Lower lobe of right lung (tissue), 2 donors: ENCODE data around the gene ADIRF. TPM values are rescaled to one million over a fixed set of nuclear protein-coding genes. Genes with fewer than 3 reads are reported as not detected.

Source experiments
- ATAC-seq, 2 donors: fragments of 200-7000 bp; cut with Tn5 transposase; one replicate each; pipeline ENCODE4 v1.9.1; 2020 to 2022; ENCODE audit warnings: mild to moderate bottlenecking in 2 of 2, moderate library complexity in 2 of 2
- DNase-seq: peaks from one replicate; pipeline ENCODE4 v3.0.0-alpha.2; 2020
- H3K27ac ChIP-seq: fragments of 200-600 bp; one replicate; pipeline ENCODE4 v1.8.0; 2022
- H3K27me3 ChIP-seq: fragments of 200-600 bp; one replicate; pipeline ENCODE4 v1.8.0; 2022; ENCODE audit warnings: low read depth
- H3K36me3 ChIP-seq: fragments of 200-600 bp; one replicate; pipeline ENCODE4 v1.8.0; 2022; ENCODE audit warnings: mild to moderate bottlenecking
- H3K4me1 ChIP-seq: fragments of 200-600 bp; one replicate; pipeline ENCODE4 v1.8.0; 2022
- H3K4me3 ChIP-seq: fragments of 200-600 bp; one replicate; pipeline ENCODE4 v1.8.0; 2022; ENCODE audit warnings: mild to moderate bottlenecking
- H3K9me3 ChIP-seq: fragments of 200-600 bp; one replicate; pipeline ENCODE4 v1.8.0; 2022
- CTCF ChIP-seq: fragments of 200-600 bp; IDR thresholded peaks from one replicate; pipeline ENCODE4 v1.8.0; 2022; ENCODE audit warnings: antibody characterized with exemption, mild to moderate bottlenecking
- intact Hi-C: fragments of 100-400 bp; cut with DNase I; formaldehyde crosslinking; loops from one replicate; pipeline ENCODE4 v1.11.0; 2022
- total RNA-seq: library from RNA; stranded (reverse); fragmentation: NEBNext Ultra II Directional; extraction: Animal tissue kit (Norgen Biotek cat#: 25700); gene quantifications from one replicate; pipeline ENCODE4 v1.2.1, GENCODE V29; 2021
- donor health status: DM: no; HTN: yes; CAD: no; lungs with severe emphysema.

ADIRF gene
- total RNA-seq, 1 donor from 2014 or later = 158 TPM

DNA sequence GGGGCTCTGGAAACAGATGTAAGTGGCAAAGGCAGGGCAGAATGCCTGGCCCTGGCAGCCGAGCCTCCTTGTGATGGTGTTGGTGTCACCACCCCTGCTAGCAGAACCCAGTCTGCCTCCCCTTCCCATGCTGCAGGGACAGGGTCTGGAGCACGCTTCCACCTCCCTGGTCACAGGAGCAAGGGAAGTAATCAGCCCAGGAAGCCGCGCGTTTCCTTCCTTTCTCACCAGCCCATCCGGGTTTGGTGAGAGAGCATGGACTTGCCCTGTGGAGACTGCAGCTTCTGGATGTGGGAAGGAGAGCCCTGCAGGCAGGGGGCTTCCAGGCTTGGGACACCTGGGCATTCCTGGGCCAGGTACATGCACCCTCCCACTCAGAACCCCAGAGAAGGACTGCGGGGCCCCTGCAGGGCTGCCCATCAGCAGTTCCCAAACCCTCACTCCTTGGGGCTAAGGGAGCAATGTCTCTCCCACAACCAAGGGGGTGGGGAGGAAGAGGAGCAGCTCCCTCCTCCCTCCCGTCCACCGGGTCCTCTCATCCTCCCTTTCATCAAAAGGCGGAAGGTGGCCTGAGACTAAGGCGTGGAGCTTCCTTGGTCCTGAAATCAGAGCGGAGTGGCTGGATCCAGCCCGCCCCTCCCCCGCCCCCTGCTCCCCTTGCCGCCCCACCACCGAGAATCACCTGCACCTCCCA is 12.6 kb upstream of the ADIRF start:
- DNase-seq = peak; percentile 52
- H3K36me3 ChIP-seq = no peaks in the 10 kb centered on the region
- intact Hi-C loops = no loop called here
- peaks cover 57% of the 10 kb centered on the region for H3K4me1 ChIP-seq
- peak overlapping the region; percentile 54 for H3K4me3 ChIP-seq
- H3K9me3 ChIP-seq = no peaks in the 10 kb centered on the region
- peak overlapping the region; percentile 81 for H3K27ac ChIP-seq
- no peak for ATAC-seq
- no peaks in the 10 kb centered on the region for H3K27me3 ChIP-seq
- no peak for TF ChIP-seq CTCF

GRCh38 chr10:86956195-86956847 is 12.0 kb upstream of the ADIRF start:
- Histone ChIP-seq H3K4me1 (peaks cover 59% of the 10 kb centered on the region), H3K27me3 (no peaks in the 10 kb centered on the region)

GRCh38 chr10:86956848-86957448 is 11.3 kb upstream of the ADIRF start:
- Histone ChIP-seq H3K9me3 (no peaks in the 10 kb centered on the region), H3K4me1 (peaks cover 59% of the 10 kb centered on the region), H3K4me3 (peak overlapping the region; percentile 54), H3K36me3 (no peaks in the 10 kb centered on the region), H3K27ac (peak overlapping the region; percentile 81), H3K27me3 (no peaks in the 10 kb centered on the region)
- DNase-seq (peak; percentile 16), ATAC-seq (no peak)
- intact Hi-C loops = no loop called here
- TF ChIP-seq CTCF = no peak

More at GRCh38 chr10:86956195-86956847, 12.0 kb upstream of the ADIRF start:
- ATAC-seq (no peak), DNase-seq (peak; percentile 35)
- peak overlapping the region; percentile 81 for H3K27ac ChIP-seq
- intact Hi-C loops = no loop called here
- H3K9me3 ChIP-seq = no peaks in the 10 kb centered on the region
- H3K36me3 ChIP-seq = no peaks in the 10 kb centered on the region
- peak overlapping the region; percentile 54 for H3K4me3 ChIP-seq
- no peak for TF ChIP-seq CTCF

DNA sequence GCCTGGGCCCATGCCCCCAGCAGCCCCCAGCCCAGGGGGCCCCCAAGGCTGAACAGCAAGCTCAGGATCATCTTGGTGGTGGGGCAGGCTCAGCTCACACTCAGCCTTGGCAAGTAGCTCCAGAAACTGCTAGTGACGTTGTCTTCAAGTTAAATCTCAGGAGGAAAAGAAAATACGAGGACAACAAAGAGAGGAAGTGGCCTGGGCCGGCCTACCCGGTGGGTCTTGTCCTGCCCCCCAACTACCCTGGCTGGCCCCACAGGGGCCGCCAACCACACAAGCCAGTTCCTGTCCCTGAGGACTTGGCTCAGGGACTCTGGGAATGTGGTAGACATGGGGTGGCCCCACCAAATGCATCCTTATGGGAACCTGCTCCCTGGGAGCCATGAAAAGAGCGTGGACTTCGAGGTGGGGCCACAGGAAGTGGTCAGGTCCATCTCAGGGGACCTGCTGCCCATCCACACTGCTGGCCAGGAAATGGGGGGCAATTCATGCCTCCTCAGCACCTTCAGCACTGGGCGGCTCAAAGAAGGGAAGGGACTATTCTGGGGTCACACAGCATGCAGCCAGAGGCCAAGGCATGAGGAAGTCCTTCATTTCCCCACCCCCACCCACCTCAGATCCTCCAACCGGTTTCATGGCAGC is 10.7 kb upstream of the ADIRF start, which contains the start of gene MMRN2:
MMRN2 (minus strand) TSS at position 145 of the 645 bp plus-strand sequence; CDS start at position 71, 74 bp downstream.
- peak within 1 kb of the TSS; percentile 81 for H3K27ac ChIP-seq
- DNase-seq (no peak), ATAC-seq (no peak)
- no peaks in the 10 kb centered on the region for H3K36me3 ChIP-seq
- intact Hi-C loops = no loop called here
- peak within 1 kb of the TSS; percentile 54 for H3K4me3 ChIP-seq
- no peaks in the 10 kb centered on the region for H3K9me3 ChIP-seq
- peaks cover 59% of the 10 kb centered on the region for H3K4me1 ChIP-seq
- H3K27me3 ChIP-seq = no peaks in the 10 kb centered on the region
- TF ChIP-seq CTCF = no peak

GRCh38 chr10:86958116-86958900 is 10.0 kb upstream of the ADIRF start, which contains the start of gene SNCG:
TSS of gene SNCG (plus strand) at chr10:86958599. CDS start at chr10:86958698, 99 bp downstream.
- ATAC-seq = no peak
- DNase-seq = no peak
- no peaks in the 10 kb centered on the region for H3K27me3 ChIP-seq
- intact Hi-C loops = no loop called here
- no peaks in the 10 kb centered on the region for H3K36me3 ChIP-seq
- no peak for TF ChIP-seq CTCF
- H3K27ac ChIP-seq = peak within 1 kb of the TSS; percentile 81
- H3K4me1 ChIP-seq = peaks cover 55% of the 10 kb centered on the region
- peak within 1 kb of the TSS; percentile 54 for H3K4me3 ChIP-seq
- no peaks in the 10 kb centered on the region for H3K9me3 ChIP-seq
